Transverse colon (tissue), 4 donors: ENCODE data around the gene TMC6.

ENCODE experiments used
- CTCF ChIP-seq, 5 experiments: fragments of 200-600 bp in 3 of 5; fragments of 450-650 bp in 2 of 5; sonication (generic) in 3 of 5; IDR thresholded peaks; 1 replicate in 2 of 5; 2 replicates in 3 of 5; pipeline ENCODE4 v1.5.1; 2016 to 2017; ENCODE audit warnings: antibody characterized with exemption in 5 of 5, inconsistent platforms in 3 of 5, mild to moderate bottlenecking in 2 of 5, moderate library complexity in 1 of 5
- POLR2AphosphoS5 ChIP-seq, 3 donors: sonication (generic); formaldehyde crosslinking; IDR thresholded peaks; one replicate each; pipeline ENCODE4 v1.6.1; 2016; ENCODE audit warnings: antibody characterized with exemption in 3 of 3

GRCh38 chr17:78166416-78166815 is 37.9 kb upstream of the TMC6 start:
- TF ChIP-seq CTCF (IDR thresholded peaks at IDR 0.05) = no peak
- no peak for TF ChIP-seq POLR2AphosphoS5 (IDR thresholded peaks at IDR 0.05)
